HG03039 (cell line): Measurements from ENCODE around the gene MAPK7.
"Not testable (repeated sequence)": the region's sequence is repeated elsewhere in the genome, so short reads cannot be mapped to it uniquely, and the experiment has no call there.

Experiments used
- ATAC-seq: cut with Tn5 transposase; IDR thresholded peaks from one replicate; pipeline ENCODE4 v1.9.1; 2021; ENCODE audit warnings: mild to moderate bottlenecking, moderate library complexity; ENCODE audit not compliant: unreplicated experiment

The MAPK7 gene

DNA sequence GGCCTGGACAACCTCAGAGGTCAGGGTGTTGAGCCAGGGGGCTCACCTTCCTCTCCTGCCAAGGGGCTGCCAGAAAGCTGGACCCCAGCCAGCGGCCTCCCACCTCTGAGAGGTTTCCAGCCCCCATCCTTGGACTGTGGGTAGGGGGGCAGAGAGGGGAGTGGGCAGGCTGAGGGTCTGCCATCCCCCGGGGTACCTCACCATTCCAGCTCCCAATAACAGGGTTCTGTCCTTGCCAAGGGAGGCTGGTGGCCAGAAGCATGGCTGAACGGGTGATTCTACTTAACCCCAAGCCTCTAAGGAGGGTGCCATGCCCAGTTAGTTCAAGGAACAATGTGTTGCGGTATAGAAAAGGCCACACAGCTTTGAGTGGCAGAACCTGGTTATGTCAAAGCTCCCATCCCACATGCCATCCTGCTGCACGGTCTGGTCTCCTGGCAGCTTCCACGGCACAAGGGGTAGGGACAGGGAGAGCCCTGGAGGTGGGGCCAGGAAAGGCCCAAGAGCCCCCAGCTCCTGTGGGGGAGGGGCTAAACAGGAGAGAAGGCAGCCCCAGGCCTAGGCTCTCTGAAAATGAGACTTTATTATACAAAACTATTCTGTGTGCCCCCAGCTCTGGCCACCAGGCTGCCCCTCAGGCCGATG is 35.6 kb upstream of the MAPK7 start:
- no peak for ATAC-seq

DNA sequence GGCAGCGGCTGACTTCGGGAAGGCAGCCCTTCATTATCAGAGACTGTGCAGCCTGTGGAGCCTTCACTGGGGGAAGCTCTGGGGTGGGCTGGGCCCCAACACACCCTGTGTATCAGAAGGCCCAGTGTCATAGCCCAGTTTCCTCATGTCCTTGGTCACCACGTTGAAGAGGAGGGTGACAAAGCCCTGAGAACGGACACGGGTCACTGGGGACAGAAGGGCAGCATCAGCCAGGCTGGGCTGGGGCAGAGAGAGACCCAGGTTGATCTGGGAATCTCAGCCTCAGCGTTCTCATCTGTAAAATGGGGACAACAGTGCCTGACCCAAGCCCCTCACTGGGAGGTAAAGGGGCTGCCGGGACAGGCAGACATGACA is 35.1 kb upstream of the MAPK7 start:
- ATAC-seq = no peak

- no peak for ATAC-seq
Observed at GRCh38 chr17:19343671-19344151, 34.6 kb upstream of the MAPK7 start.

DNA sequence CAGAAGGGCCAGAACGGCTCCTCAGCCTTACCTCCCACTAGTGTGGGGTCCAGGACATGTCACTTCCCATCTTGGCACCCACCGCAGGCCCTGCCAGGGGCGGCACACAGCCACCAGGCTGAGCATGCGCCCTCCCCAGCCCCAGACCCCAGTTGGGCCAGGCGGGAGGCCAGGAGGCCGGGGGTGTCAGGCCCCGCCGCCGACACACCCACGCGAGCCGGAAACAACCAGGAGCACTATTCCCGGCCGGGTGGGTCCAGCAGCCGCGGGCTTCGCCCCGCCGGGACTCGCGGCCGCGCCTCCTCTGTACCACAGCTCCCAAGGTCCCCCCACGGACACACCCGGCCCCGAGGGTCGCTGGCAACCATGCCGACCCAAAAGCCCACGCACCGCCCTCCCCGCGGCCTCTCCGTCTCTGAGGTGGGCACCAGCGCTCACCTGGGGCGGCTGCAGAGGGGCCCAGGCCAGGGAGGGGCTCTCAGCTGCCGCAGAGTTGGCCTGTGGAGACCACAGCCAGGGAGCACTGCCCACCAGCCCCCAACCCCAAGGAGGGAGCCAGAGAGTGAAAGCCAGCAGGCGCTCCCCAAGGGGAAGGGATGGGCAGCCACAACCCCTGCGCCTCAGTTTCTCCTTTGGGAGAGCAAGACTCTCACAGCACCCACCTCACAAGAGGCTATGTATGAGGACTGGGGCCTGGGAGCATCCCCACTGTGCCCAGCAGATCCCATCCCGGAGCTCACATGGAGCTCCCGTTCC is 33.8 kb upstream of the MAPK7 start:
- ATAC-seq = no peak

GRCh38 chr17:19345067-19345460 is 33.2 kb upstream of the MAPK7 start:
- ATAC-seq = no peak

- no peak for ATAC-seq
Observed at GRCh38 chr17:19345486-19346350, 32.6 kb upstream of the MAPK7 start.

DNA sequence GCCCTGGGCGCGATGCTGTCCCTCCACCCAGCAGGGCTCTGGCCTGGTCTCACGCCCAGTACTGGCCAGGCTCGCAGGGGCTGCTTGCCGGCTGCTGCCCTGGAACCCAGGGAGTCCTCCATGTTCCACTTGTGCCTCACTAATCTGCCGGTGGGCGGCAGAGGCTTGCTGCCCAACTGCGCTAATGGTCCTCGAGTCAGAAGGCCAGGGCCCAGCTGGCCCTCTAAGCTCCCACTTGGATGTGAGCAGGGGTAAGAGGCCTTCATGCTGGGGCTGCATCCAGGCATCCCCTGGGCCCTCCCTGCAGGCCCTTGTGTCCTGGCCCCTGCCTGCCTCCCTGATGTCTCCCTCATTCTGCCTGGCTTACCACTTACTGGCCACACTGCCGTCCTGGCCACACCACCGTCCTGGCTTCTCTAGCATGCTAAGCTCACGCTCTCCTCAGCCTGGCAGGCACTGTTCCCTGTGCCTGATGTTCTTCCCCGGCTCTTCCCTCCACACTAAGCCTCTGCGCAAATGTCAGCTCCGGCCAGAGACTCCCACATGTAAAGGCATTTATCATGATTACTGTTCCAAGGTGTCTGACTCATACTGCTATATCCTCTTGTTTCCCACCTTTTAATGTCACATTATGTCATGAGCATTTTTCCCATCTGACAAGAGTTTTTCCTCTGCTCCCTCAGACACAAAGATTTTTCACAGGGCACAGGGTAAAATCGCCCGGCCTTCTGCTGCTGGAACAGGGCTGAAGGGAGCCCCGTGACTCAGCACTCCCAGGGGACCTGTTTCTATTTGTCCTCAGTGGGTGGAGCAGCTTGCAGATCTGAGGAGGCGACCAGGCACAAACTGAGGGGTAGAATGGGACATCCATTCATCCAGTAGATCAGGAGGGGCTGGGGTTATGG is 31.7 kb upstream of the MAPK7 start:
- ATAC-seq = no peak

GRCh38 chr17:19347323-19348080 is 30.8 kb upstream of the MAPK7 start:
- no peak for ATAC-seq

DNA sequence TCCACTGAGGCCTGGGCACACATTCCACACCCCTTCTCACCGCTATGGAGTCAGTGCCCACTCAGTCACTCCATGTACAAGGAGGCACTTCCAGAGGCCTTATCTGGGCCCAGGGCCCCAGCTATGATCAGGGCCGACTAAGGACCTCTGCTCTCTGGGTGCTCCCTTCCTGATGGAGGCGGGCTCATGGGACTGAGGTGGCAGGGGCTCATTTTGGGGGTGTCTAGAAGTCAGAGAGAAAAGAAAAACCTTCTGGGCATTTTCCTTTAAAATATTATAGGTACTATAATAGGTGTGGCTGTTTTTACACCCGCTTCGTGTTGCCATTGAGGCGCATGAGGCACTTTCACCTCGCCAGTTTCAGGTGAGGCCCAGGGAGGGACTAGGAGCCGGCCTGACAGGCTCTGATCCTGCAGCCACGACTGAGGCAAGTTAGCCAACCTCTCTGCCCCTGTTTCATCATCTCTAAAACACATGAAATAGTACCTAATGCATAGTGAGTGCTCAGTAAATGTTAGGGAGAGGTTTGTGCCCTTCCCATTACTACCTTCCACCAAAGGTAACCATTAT is 30.1 kb upstream of the MAPK7 start:
- ATAC-seq = no peak

GRCh38 chr17:19348806-19349205 is 29.5 kb upstream of the MAPK7 start:
- ATAC-seq = no peak

- not testable (repeated sequence) for ATAC-seq
Observed at GRCh38 chr17:19353401-19353800, 24.9 kb upstream of the MAPK7 start.

- ATAC-seq = no peak
Observed at GRCh38 chr17:19354748-19355147, 23.6 kb upstream of the MAPK7 start.

- no peak for ATAC-seq
Observed at GRCh38 chr17:19357351-19357750, 20.9 kb upstream of the MAPK7 start.

- ATAC-seq = no peak
Observed at GRCh38 chr17:19357761-19358160, 20.5 kb upstream of the MAPK7 start.

- ATAC-seq = no peak
Observed at GRCh38 chr17:19359151-19359550, 19.1 kb upstream of the MAPK7 start.

DNA sequence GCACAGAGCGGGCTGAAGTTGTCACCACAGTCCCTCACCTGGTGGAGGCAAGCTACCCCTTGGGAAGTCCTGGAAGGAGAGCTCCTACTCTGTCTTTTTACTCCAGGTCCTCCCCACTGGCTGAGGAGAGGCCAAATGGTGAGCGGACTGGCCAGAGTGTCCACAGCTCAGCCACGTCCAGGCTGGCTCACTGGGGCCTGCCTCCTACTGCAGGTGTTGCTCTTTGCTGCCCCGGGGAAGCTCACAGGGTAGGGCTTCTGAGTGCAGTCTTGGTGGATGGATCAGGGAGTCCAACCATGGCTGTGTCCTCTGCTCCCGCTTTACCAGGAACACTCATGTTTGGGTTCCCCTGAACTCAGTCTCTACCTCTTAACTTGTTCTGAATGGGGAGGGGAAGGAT is 18.4 kb upstream of the MAPK7 start:
- ATAC-seq = no peak

- no peak for ATAC-seq
Observed at GRCh38 chr17:19360772-19361171, 17.5 kb upstream of the MAPK7 start.

- no peak for ATAC-seq
Observed at GRCh38 chr17:19361326-19361725, 17.0 kb upstream of the MAPK7 start.

DNA sequence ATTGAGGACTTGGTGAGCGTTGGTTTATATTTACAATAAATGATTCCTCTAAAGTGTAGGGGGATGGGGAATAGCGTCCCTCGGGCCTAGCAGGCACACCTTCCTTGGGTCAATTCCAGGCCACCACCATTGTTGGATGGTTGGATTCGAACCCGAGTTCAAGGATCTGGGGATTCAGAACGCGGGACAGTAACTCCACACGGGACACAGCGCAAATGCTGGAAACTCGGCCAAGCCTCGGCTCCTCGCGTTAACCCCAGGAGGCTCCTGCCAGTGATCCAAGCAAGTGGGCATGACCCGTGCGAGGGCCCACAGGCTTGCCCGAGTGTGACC is 16.4 kb upstream of the MAPK7 start:
- no peak for ATAC-seq
